Mesenchymal stem cell (in vitro differentiated cells and primary cell): ENCODE measurements around the gene SHISA7.

Source experiments
- DNase-seq: peaks from one replicate; pipeline ENCODE4 v3.0.0-alpha.2; 2013
- H2AFZ ChIP-seq: one replicate; pipeline ENCODE4 v1.6.1; 2013; ENCODE audit warnings: low read depth, mild to moderate bottlenecking, control low read depth, inconsistent platforms, low read length, moderate library complexity
- H2AK5ac ChIP-seq: 2 replicates; pipeline ENCODE4 v1.6.1; 2013; ENCODE audit warnings: low read length, moderate library complexity, mild to moderate bottlenecking, inconsistent platforms; ENCODE audit not compliant: severe bottlenecking
- H2BK120ac ChIP-seq: one replicate; pipeline ENCODE4 v1.6.1; 2013; ENCODE audit warnings: low read depth, mild to moderate bottlenecking, inconsistent platforms, low read length, moderate library complexity
- H2BK12ac ChIP-seq, 2 experiments: one replicate each; pipeline ENCODE4 v1.6.1; 2013; ENCODE audit warnings: inconsistent platforms in 2 of 2, low read length in 2 of 2, mild to moderate bottlenecking in 2 of 2, moderate library complexity in 2 of 2, control low read depth in 1 of 2
- H2BK15ac ChIP-seq: one replicate; pipeline ENCODE4 v1.6.1; 2013; ENCODE audit warnings: mild to moderate bottlenecking, low read depth, inconsistent platforms; ENCODE audit not compliant: poor library complexity, severe bottlenecking
- H2BK5ac ChIP-seq: 2 replicates; pipeline ENCODE4 v1.6.1; 2013; ENCODE audit warnings: low read depth, mild to moderate bottlenecking, low read length, control low read depth, inconsistent platforms; ENCODE audit not compliant: poor library complexity, severe bottlenecking
- H3K14ac ChIP-seq, 2 experiments: one replicate each; pipeline ENCODE4 v1.6.1; 2013; ENCODE audit warnings: inconsistent platforms in 2 of 2, low read length in 2 of 2, control low read depth in 1 of 2, mild to moderate bottlenecking in 1 of 2, moderate library complexity in 1 of 2
- H3K18ac ChIP-seq, 2 experiments: one replicate each; pipeline ENCODE4 v1.6.1; 2013; ENCODE audit warnings: inconsistent platforms in 2 of 2, low read length in 2 of 2, control low read depth in 1 of 2, low read depth in 1 of 2, mild to moderate bottlenecking in 1 of 2
- H3K23ac ChIP-seq, 2 experiments: one replicate each; pipeline ENCODE4 v1.6.1; 2013; ENCODE audit warnings: inconsistent platforms in 2 of 2, low read length in 2 of 2, mild to moderate bottlenecking in 2 of 2, moderate library complexity in 2 of 2, control low read depth in 1 of 2
- H3K27ac ChIP-seq: 2 replicates; pipeline ENCODE4 v1.5.1; 2013; ENCODE audit warnings: mild to moderate bottlenecking, moderate library complexity, low read length, control low read depth, inconsistent platforms; ENCODE audit not compliant: poor library complexity, severe bottlenecking
- H3K27me3 ChIP-seq, 2 experiments: 2 replicates each; pipeline versions ENCODE4 v1.6.1 to v1.7.0; 2013; ENCODE audit warnings: low read length in 2 of 2, mild to moderate bottlenecking in 2 of 2, moderate library complexity in 2 of 2, control low read depth in 1 of 2, inconsistent platforms in 1 of 2; ENCODE audit not compliant: control insufficient read depth in 1 of 2, insufficient read depth in 1 of 2
- H3K36me3 ChIP-seq, 2 experiments: 2 replicates each; pipeline versions ENCODE4 v1.6.1 to v1.7.0; 2013; ENCODE audit warnings: low read length in 2 of 2, control low read depth in 1 of 2, inconsistent platforms in 1 of 2, low read depth in 1 of 2, mild to moderate bottlenecking in 1 of 2; ENCODE audit not compliant: insufficient read depth in 2 of 2, control insufficient read depth in 1 of 2
- H3K4ac ChIP-seq, 2 experiments: one replicate each; pipeline ENCODE4 v1.6.1; 2013; ENCODE audit warnings: inconsistent platforms in 2 of 2, low read length in 2 of 2, mild to moderate bottlenecking in 2 of 2, moderate library complexity in 2 of 2, control low read depth in 1 of 2, low read depth in 1 of 2
- H3K4me1 ChIP-seq: 2 replicates; pipeline ENCODE4 v1.6.1; 2013; ENCODE audit warnings: low read depth, low read length, control low read depth; ENCODE audit not compliant: control insufficient read depth, insufficient read depth
- H3K4me2 ChIP-seq: 2 replicates; pipeline ENCODE4 v1.6.1; 2013; ENCODE audit warnings: low read length, mild to moderate bottlenecking, inconsistent platforms; ENCODE audit not compliant: poor library complexity, severe bottlenecking
- H3K4me3 ChIP-seq, 2 experiments: 2 replicates each; pipeline versions ENCODE4 v1.5.1 to v1.7.0; 2013; ENCODE audit warnings: low read length in 2 of 2, mild to moderate bottlenecking in 2 of 2, control low read depth in 1 of 2, low read depth in 1 of 2; ENCODE audit not compliant: insufficient read depth in 1 of 2
- H3K79me1 ChIP-seq: replicated peaks from 2 replicates; pipeline ENCODE4 v1.6.1; 2013; ENCODE audit warnings: mild to moderate bottlenecking, control low read depth, low read length, inconsistent platforms; ENCODE audit not compliant: poor library complexity, severe bottlenecking
- H3K9ac ChIP-seq: 2 replicates; pipeline ENCODE4 v1.7.0; 2013; ENCODE audit warnings: mild to moderate bottlenecking, low read length, moderate library complexity
- H3K9me3 ChIP-seq: 2 replicates; pipeline ENCODE4 v1.7.0; 2013; ENCODE audit warnings: mild to moderate bottlenecking, low read length; ENCODE audit not compliant: control insufficient read depth
- H4K8ac ChIP-seq: one replicate; pipeline ENCODE4 v1.6.1; 2013; ENCODE audit warnings: inconsistent platforms, mild to moderate bottlenecking, low read length, moderate library complexity
- H4K91ac ChIP-seq: one replicate; pipeline ENCODE4 v1.6.1; 2013; ENCODE audit warnings: mild to moderate bottlenecking, low read length, inconsistent platforms
- WGBS: methylation state at CpG from one replicate; pipeline ENCODE4 v1.1.7; 2013; ENCODE audit warnings: mixed read lengths; 5-methylcytosine and 5-hydroxymethylcytosine counted together

SHISA7 gene

GRCh38 chr19:55476100-55476775, 33.1 kb upstream of the SHISA7 start, which contains the start of gene ZNF628:
ZNF628 (plus strand) TSS chr19:55476617; CDS start chr19:55479911, 3,294 bp downstream.
- Histone ChIP-seq H3K4me1 (peaks cover 61% of the 10 kb centered on the region), H2AFZ (peak within 1 kb of the TSS; percentile 90), H2AK5ac (peak within 1 kb of the TSS; percentile 99), H3K4me2 (peak within 1 kb of the TSS; percentile 68), H2BK120ac (peak within 1 kb of the TSS; percentile 97), H3K9me3 (no peaks in the 10 kb centered on the region), H3K4me3 (peak within 1 kb of the TSS; percentile 66 to 82), H3K9ac (peak within 1 kb of the TSS; percentile 82), H3K14ac (peak within 1 kb of the TSS in 1 of 2 experiments; percentile 63), H3K36me3 (peaks cover 0 to 22% of the 10 kb centered on the region in 2 experiments), H2BK15ac (peak within 1 kb of the TSS; percentile 96), H4K91ac (peak within 1 kb of the TSS; percentile 76), H3K4ac (peak within 1 kb of the TSS; percentile 35 to 50), H2BK5ac (peak within 1 kb of the TSS; percentile 80), H3K27me3 (no peaks in the 10 kb centered on the region), H3K23ac (no peak within 1 kb of the TSS), H3K18ac (peak within 1 kb of the TSS; percentile 76 to 78), H3K79me1 (peaks cover 13% of the 10 kb centered on the region), H2BK12ac (peak within 1 kb of the TSS in 1 of 2 experiments; percentile 42), H3K27ac (peak within 1 kb of the TSS; percentile 96), H4K8ac (peak within 1 kb of the TSS; percentile 98)
- 4% methylated on average over 39 of the region's 61 CpGs for WGBS
- DNase-seq = peak; percentile 98

- Histone ChIP-seq H3K4ac (no peak overlapping the region), H3K9ac (peak overlapping the region; percentile 71), H3K4me1 (peaks cover 54% of the 10 kb centered on the region), H2BK15ac (no peak overlapping the region), H3K9me3 (no peaks in the 10 kb centered on the region), H4K8ac (no peak overlapping the region), H3K4me2 (peak overlapping the region; percentile 8), H3K79me1 (peaks cover 10% of the 10 kb centered on the region), H3K27me3 (no peaks in the 10 kb centered on the region), H3K18ac (no peak overlapping the region), H3K4me3 (peak overlapping the region in 1 of 2 experiments; percentile 16), H4K91ac (peak overlapping the region; percentile 57), H2BK12ac (peak overlapping the region; percentile 15 to 61), H3K14ac (no peak overlapping the region), H2BK5ac (peak overlapping the region; percentile 97), H2AK5ac (peak overlapping the region; percentile 100), H3K23ac (no peak overlapping the region), H2BK120ac (no peak overlapping the region), H3K27ac (peak overlapping the region; percentile 96), H2AFZ (no peak overlapping the region), H3K36me3 (peaks cover 0 to 10% of the 10 kb centered on the region in 2 experiments)
- no peak for DNase-seq
- 88% methylated on average over 19 of the region's 19 CpGs for WGBS
Measured at GRCh38 chr19:55474269-55475265, 31.5 kb upstream of the SHISA7 start.

GRCh38 chr19:55473225-55474012, 30.3 kb upstream of the SHISA7 start:
- Histone ChIP-seq H3K4me1 (peaks cover 43% of the 10 kb centered on the region), H3K18ac (no peak overlapping the region), H2AFZ (no peak overlapping the region), H2BK120ac (no peak overlapping the region), H3K14ac (no peak overlapping the region), H2BK15ac (no peak overlapping the region), H3K36me3 (peaks cover 0 to 5% of the 10 kb centered on the region in 2 experiments), H2BK5ac (peak overlapping the region; percentile 74), H2AK5ac (peak overlapping the region; percentile 98), H3K9ac (peak overlapping the region; percentile 71), H3K4me3 (peak overlapping the region in 1 of 2 experiments; percentile 44), H4K91ac (no peak overlapping the region), H3K27me3 (no peaks in the 10 kb centered on the region), H3K23ac (no peak overlapping the region), H3K79me1 (peaks cover 5% of the 10 kb centered on the region), H3K27ac (peak overlapping the region; percentile 96), H3K9me3 (no peaks in the 10 kb centered on the region), H4K8ac (peak overlapping the region; percentile 14), H3K4me2 (peak overlapping the region; percentile 44), H3K4ac (peak overlapping the region; percentile 17 to 19), H2BK12ac (no peak overlapping the region)
- no peak for DNase-seq
- 64% methylated on average over 13 of the region's 16 CpGs for WGBS
